ENCODE results near the gene PRDM11.
A peak's percentile ranks its signal among the peaks of the same experiment; 100 is the strongest.

The PRDM11 gene

GRCh38 chr11:45165806-45166603 lies 19.6 kb downstream of the PRDM11 start:
- no peak overlapping the region for H3K18ac ChIP-seq (ENCODE audit: low read depth in 1 of 2, low read length in 2 of 2)
- no peak overlapping the region for H3K4me2 ChIP-seq (ENCODE audit: low read length, poor library complexity, severe bottlenecking)
- 92% methylated on average over 3 of the region's 5 CpGs for WGBS
- H2BK120ac ChIP-seq (ENCODE audit: low read depth, low read length), result no peak overlapping the region
- no peak overlapping the region for H2BK12ac ChIP-seq (ENCODE audit: low read length in 2 of 2)
- peaks cover 18% of the 10 kb centered on the region for H3K4me1 ChIP-seq (ENCODE audit: control insufficient read depth, insufficient read depth, low read depth, low read length)
- no peak overlapping the region for H2AK5ac ChIP-seq (ENCODE audit: low read length, severe bottlenecking)
- no peak overlapping the region for H3K14ac ChIP-seq (ENCODE audit: low read length in 2 of 2)
- H3K27me3 ChIP-seq (ENCODE audit: control insufficient read depth in 1 of 2, insufficient read depth in 1 of 2, low read length in 2 of 2), result no peaks in the 10 kb centered on the region
- no peak for DNase-seq
- no peak overlapping the region for H4K8ac ChIP-seq (ENCODE audit: low read length)
- H2AFZ ChIP-seq (ENCODE audit: low read depth, low read length), result no peak overlapping the region
- H3K27ac ChIP-seq (ENCODE audit: low read length, poor library complexity, severe bottlenecking), result no peak overlapping the region
- H3K9ac ChIP-seq (ENCODE audit: low read length), result no peak overlapping the region
- H3K36me3 ChIP-seq (ENCODE audit: control insufficient read depth in 1 of 2, insufficient read depth in 2 of 2, low read depth in 1 of 2, low read length in 2 of 2), result peaks cover 0 to 9% of the 10 kb centered on the region in 2 experiments
- H3K23ac ChIP-seq (ENCODE audit: low read length in 2 of 2), result no peak overlapping the region
- no peak overlapping the region for H3K4ac ChIP-seq (ENCODE audit: low read depth in 1 of 2, low read length in 2 of 2)
- no peak overlapping the region for H2BK15ac ChIP-seq (ENCODE audit: low read depth, poor library complexity, severe bottlenecking)
- H3K9me3 ChIP-seq (ENCODE audit: control insufficient read depth, low read length), result no peaks in the 10 kb centered on the region
- H3K4me3 ChIP-seq (ENCODE audit: insufficient read depth in 1 of 2, low read depth in 1 of 2, low read length in 2 of 2), result no peak overlapping the region
- no peak overlapping the region for H2BK5ac ChIP-seq (ENCODE audit: low read depth, low read length, poor library complexity, severe bottlenecking)
- H3K79me1 ChIP-seq (replicated peaks; ENCODE audit: low read length, poor library complexity, severe bottlenecking), result peaks cover 52% of the 10 kb centered on the region
- no peak overlapping the region for H4K91ac ChIP-seq (ENCODE audit: low read length)

GRCh38 chr11:45166604-45166897 lies 20.1 kb downstream of the PRDM11 start:
- Histone ChIP-seq H3K9me3 (ENCODE audit: control insufficient read depth, low read length) (no peaks in the 10 kb centered on the region), H3K9ac (ENCODE audit: low read length) (no peak overlapping the region), H3K14ac (ENCODE audit: low read length in 2 of 2) (no peak overlapping the region), H3K27ac (ENCODE audit: low read length, poor library complexity, severe bottlenecking) (no peak overlapping the region), H2BK15ac (ENCODE audit: low read depth, poor library complexity, severe bottlenecking) (no peak overlapping the region), H3K36me3 (ENCODE audit: control insufficient read depth in 1 of 2, insufficient read depth in 2 of 2, low read depth in 1 of 2, low read length in 2 of 2) (peaks cover 0 to 4% of the 10 kb centered on the region in 2 experiments), H3K27me3 (ENCODE audit: control insufficient read depth in 1 of 2, insufficient read depth in 1 of 2, low read length in 2 of 2) (no peaks in the 10 kb centered on the region), H3K79me1 (replicated peaks; ENCODE audit: low read length, poor library complexity, severe bottlenecking) (peaks cover 51% of the 10 kb centered on the region), H3K4me3 (ENCODE audit: insufficient read depth in 1 of 2, low read depth in 1 of 2, low read length in 2 of 2) (no peak overlapping the region), H3K4me2 (ENCODE audit: low read length, poor library complexity, severe bottlenecking) (no peak overlapping the region), H3K4ac (ENCODE audit: low read depth in 1 of 2, low read length in 2 of 2) (no peak overlapping the region), H4K91ac (ENCODE audit: low read length) (no peak overlapping the region), H2AFZ (ENCODE audit: low read depth, low read length) (no peak overlapping the region), H3K23ac (ENCODE audit: low read length in 2 of 2) (no peak overlapping the region), H4K8ac (ENCODE audit: low read length) (no peak overlapping the region), H3K18ac (ENCODE audit: low read depth in 1 of 2, low read length in 2 of 2) (no peak overlapping the region), H2BK12ac (ENCODE audit: low read length in 2 of 2) (no peak overlapping the region), H2AK5ac (ENCODE audit: low read length, severe bottlenecking) (no peak overlapping the region), H3K4me1 (ENCODE audit: control insufficient read depth, insufficient read depth, low read depth, low read length) (peaks cover 16% of the 10 kb centered on the region), H2BK120ac (ENCODE audit: low read depth, low read length) (no peak overlapping the region), H2BK5ac (ENCODE audit: low read depth, low read length, poor library complexity, severe bottlenecking) (no peak overlapping the region)
- no peak for DNase-seq
- 92% methylated on average over 4 of the region's 4 CpGs for WGBS

GRCh38 chr11:45167283-45167682 lies 20.8 kb downstream of the PRDM11 start:
- Histone ChIP-seq H2BK15ac (ENCODE audit: low read depth, poor library complexity, severe bottlenecking) (no peak overlapping the region), H4K8ac (ENCODE audit: low read length) (no peak overlapping the region), H3K18ac (ENCODE audit: low read depth in 1 of 2, low read length in 2 of 2) (no peak overlapping the region), H2BK120ac (ENCODE audit: low read depth, low read length) (no peak overlapping the region), H3K9ac (ENCODE audit: low read length) (no peak overlapping the region), H2BK5ac (ENCODE audit: low read depth, low read length, poor library complexity, severe bottlenecking) (no peak overlapping the region), H3K27ac (ENCODE audit: low read length, poor library complexity, severe bottlenecking) (no peak overlapping the region), H3K79me1 (replicated peaks; ENCODE audit: low read length, poor library complexity, severe bottlenecking) (peaks cover 48% of the 10 kb centered on the region), H3K14ac (ENCODE audit: low read length in 2 of 2) (no peak overlapping the region), H3K4me2 (ENCODE audit: low read length, poor library complexity, severe bottlenecking) (no peak overlapping the region), H3K4ac (ENCODE audit: low read depth in 1 of 2, low read length in 2 of 2) (no peak overlapping the region), H4K91ac (ENCODE audit: low read length) (no peak overlapping the region), H2AFZ (ENCODE audit: low read depth, low read length) (no peak overlapping the region), H3K4me1 (ENCODE audit: control insufficient read depth, insufficient read depth, low read depth, low read length) (peaks cover 14% of the 10 kb centered on the region), H2BK12ac (ENCODE audit: low read length in 2 of 2) (no peak overlapping the region), H3K9me3 (ENCODE audit: control insufficient read depth, low read length) (no peaks in the 10 kb centered on the region), H3K36me3 (ENCODE audit: control insufficient read depth in 1 of 2, insufficient read depth in 2 of 2, low read depth in 1 of 2, low read length in 2 of 2) (no peaks in the 10 kb centered on the region), H3K23ac (ENCODE audit: low read length in 2 of 2) (peak overlapping the region in 1 of 2 experiments; percentile 5), H3K27me3 (ENCODE audit: control insufficient read depth in 1 of 2, insufficient read depth in 1 of 2, low read length in 2 of 2) (no peaks in the 10 kb centered on the region), H3K4me3 (ENCODE audit: insufficient read depth in 1 of 2, low read depth in 1 of 2, low read length in 2 of 2) (no peak overlapping the region), H2AK5ac (ENCODE audit: low read length, severe bottlenecking) (no peak overlapping the region)
- no peak for DNase-seq
- 97% methylated on average over 2 of the region's 2 CpGs for WGBS

- no peak overlapping the region for H2AK5ac ChIP-seq (ENCODE audit: low read length, severe bottlenecking)
- H2AFZ ChIP-seq (ENCODE audit: low read depth, low read length), result no peak overlapping the region
- H3K27me3 ChIP-seq (ENCODE audit: control insufficient read depth in 1 of 2, insufficient read depth in 1 of 2, low read length in 2 of 2), result no peaks in the 10 kb centered on the region
- no peak overlapping the region for H4K91ac ChIP-seq (ENCODE audit: low read length)
- H2BK12ac ChIP-seq (ENCODE audit: low read length in 2 of 2), result no peak overlapping the region
- no peak overlapping the region for H2BK120ac ChIP-seq (ENCODE audit: low read depth, low read length)
- H3K18ac ChIP-seq (ENCODE audit: low read depth in 1 of 2, low read length in 2 of 2), result no peak overlapping the region
- no peak for DNase-seq
- no peaks in the 10 kb centered on the region for H3K9me3 ChIP-seq (ENCODE audit: control insufficient read depth, low read length)
- peaks cover 12% of the 10 kb centered on the region for H3K4me1 ChIP-seq (ENCODE audit: control insufficient read depth, insufficient read depth, low read depth, low read length)
- H2BK5ac ChIP-seq (ENCODE audit: low read depth, low read length, poor library complexity, severe bottlenecking), result no peak overlapping the region
- WGBS, result 84% methylated on average over 9 of the region's 10 CpGs
- H3K23ac ChIP-seq (ENCODE audit: low read length in 2 of 2), result no peak overlapping the region
- H3K14ac ChIP-seq (ENCODE audit: low read length in 2 of 2), result no peak overlapping the region
- no peak overlapping the region for H3K27ac ChIP-seq (ENCODE audit: low read length, poor library complexity, severe bottlenecking)
- no peak overlapping the region for H3K9ac ChIP-seq (ENCODE audit: low read length)
- no peak overlapping the region for H3K4me2 ChIP-seq (ENCODE audit: low read length, poor library complexity, severe bottlenecking)
- H3K4me3 ChIP-seq (ENCODE audit: insufficient read depth in 1 of 2, low read depth in 1 of 2, low read length in 2 of 2), result no peak overlapping the region
- no peak overlapping the region for H4K8ac ChIP-seq (ENCODE audit: low read length)
- no peak overlapping the region for H3K4ac ChIP-seq (ENCODE audit: low read depth in 1 of 2, low read length in 2 of 2)
- H3K79me1 ChIP-seq (replicated peaks; ENCODE audit: low read length, poor library complexity, severe bottlenecking), result peaks cover 41% of the 10 kb centered on the region
- no peak overlapping the region for H2BK15ac ChIP-seq (ENCODE audit: low read depth, poor library complexity, severe bottlenecking)
- H3K36me3 ChIP-seq (ENCODE audit: control insufficient read depth in 1 of 2, insufficient read depth in 2 of 2, low read depth in 1 of 2, low read length in 2 of 2), result no peaks in the 10 kb centered on the region
These were observed 22.1 kb downstream of the PRDM11 start for GRCh38 chr11:45168366-45169130.
